NCI-H2227 (cell line): Measurements from ENCODE around the gene ELF3.
"Not testable (repeated sequence)": the region's sequence is repeated elsewhere in the genome, so short reads cannot be mapped to it uniquely, and the experiment has no call there.

Experiments
- DNase-seq: peaks from one replicate; lab custom pipeline; 2025; ENCODE audit not compliant: unreplicated experiment; lab: John Stamatoyannopoulos, UW

The ELF3 gene

GRCh38 chr1:202007805-202008489, 2.4 kb upstream of the ELF3 start:
- DNase-seq: no peak

GRCh38 chr1:202009326-202010179, 834 bp upstream of the ELF3 start:
- peak; percentile 84 for DNase-seq

- no peak for DNase-seq
Measured at GRCh38 chr1:202011994-202012393, 1.6 kb downstream of the ELF3 start.

DNA sequence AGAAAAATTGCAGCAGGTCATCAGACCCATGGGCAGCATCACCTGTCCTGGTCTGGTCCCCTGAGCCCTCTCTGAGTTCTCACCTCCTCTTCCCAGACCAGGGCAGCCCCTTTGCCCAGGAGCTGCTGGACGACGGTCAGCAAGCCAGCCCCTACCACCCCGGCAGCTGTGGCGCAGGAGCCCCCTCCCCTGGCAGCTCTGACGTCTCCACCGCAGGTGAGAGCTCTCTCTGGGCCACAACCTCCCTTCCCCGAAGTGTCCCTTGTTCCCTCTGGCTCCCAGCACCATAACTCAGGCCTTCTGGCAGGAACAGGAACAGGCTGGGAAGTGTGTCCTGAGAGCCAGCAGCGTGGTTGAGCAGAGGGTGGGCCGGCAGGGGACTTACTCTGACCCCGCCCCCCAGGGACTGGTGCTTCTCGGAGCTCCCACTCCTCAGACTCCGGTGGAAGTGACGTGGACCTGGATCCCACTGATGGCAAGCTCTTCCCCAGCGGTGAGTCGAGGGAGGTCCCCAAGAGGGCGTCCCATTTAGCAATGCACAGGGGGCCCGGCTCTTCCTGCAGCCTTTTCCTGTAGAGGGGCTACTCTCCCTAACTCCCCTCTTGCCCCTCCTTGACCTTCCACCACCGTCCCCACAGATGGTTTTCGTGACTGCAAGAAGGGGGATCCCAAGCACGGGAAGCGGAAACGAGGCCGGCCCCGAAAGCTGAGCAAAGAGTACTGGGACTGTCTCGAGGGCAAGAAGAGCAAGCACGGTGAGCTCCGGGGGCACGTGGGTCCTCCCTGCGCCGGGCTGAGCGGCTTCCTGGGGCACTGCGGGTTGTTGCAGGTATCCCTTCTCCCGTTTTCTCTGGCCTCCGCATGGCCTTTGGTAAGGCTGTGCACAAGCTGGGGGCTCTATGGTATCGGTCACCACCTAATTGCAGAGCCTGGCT, 2.4 kb downstream of the ELF3 start:
- DNase-seq: no peak

DNA sequence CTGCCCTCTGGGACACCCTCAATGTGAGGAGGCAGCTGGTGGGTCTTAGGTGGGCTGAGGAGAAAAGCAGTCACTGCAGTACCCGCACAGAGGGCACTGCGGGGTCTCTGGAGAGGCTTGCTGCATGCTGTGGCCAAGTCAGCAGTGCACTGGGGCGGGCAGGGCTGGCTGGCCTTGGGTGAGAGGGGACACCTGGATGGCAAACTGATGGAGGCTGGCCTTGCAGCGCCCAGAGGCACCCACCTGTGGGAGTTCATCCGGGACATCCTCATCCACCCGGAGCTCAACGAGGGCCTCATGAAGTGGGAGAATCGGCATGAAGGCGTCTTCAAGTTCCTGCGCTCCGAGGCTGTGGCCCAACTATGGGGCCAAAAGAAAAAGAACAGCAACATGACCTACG, 3.2 kb downstream of the ELF3 start:
- DNase-seq: no peak

DNA sequence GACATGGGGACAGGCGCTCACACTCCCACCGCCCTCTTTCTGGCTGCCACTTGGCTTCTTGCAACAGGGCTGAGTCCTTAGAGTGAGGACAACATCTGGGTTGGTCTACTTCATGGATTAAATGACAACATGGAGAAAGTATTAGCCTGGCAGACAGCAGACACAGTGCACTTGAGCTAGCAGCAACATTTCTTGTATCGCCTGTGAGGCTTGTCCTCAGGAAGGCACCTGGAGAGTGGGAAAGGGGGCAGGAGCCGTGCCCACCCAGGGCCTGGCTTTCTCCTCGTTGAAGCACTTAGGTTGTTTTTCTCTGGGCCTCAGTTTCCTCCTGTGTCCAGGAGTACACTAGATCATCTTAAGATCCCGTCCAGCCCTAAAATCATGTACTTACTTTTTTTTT, 3.7 kb downstream of the ELF3 start:
- DNase-seq: no peak

- DNase-seq: no peak
Measured at GRCh38 chr1:202014915-202015661, 4.7 kb downstream of the ELF3 start.

DNA sequence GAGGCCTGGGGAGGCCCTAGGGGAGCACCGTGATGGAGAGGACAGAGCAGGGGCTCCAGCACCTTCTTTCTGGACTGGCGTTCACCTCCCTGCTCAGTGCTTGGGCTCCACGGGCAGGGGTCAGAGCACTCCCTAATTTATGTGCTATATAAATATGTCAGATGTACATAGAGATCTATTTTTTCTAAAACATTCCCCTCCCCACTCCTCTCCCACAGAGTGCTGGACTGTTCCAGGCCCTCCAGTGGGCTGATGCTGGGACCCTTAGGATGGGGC, 5.2 kb downstream of the ELF3 start:
- DNase-seq: no peak

DNA sequence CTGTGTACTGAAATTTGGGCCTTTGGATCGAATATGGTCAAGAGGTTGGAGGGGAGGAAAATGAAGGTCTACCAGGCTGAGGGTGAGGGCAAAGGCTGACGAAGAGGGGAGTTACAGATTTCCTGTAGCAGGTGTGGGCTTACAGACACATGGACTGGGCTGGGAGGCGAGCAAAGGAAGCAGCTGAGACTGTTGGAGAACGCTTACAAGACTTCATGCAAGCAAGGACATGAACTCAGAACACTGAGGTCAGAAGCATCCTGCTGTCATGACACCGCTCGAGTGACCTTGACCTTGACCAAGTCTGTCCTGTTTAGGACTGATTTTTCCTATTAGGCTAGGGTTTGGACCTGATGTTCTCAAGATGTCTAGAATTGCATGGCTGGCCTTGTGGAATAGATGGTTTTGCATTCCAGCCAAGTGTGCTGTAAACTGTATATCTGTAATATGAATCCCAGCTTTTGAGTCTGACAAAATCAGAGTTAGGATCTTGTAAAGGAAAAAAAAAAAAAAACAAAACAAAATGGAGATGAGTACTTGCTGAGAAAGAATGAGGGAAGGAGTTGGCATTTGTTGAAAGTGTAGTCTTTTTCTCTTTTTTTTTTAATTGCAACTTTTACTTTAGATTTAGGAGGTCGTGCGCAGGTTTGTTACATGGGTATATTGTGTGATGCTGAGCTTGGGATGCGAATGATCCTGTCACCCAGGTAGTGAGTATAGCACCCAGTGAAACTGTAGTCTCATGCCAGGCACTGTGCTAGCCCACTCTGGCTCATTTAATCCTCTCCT, 5.8 kb downstream of the ELF3 start:
- DNase-seq: no peak

GRCh38 chr1:202016811-202017748, 6.7 kb downstream of the ELF3 start:
- no peak for DNase-seq

- DNase-seq: peak; percentile 21
Measured at GRCh38 chr1:202017749-202018467, 7.5 kb downstream of the ELF3 start.

GRCh38 chr1:202018468-202019234, 8.3 kb downstream of the ELF3 start:
- DNase-seq: no peak

DNA sequence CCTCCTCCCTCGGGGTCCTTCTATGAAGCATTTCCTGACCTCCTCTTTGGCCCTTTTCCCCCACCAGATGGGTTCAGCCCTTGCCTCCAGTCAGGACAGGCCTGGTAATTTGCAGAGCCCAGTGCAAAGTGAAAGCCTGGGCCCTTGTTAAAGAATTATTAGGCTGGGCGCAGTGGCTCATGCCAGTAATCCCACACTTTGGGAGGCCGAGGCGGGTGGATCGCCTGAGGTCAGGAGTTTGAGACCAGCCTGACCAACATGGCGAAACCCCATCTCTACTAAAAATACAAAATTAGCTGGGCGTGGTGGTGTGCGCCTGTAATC, 8.8 kb downstream of the ELF3 start:
- not testable (repeated sequence) for DNase-seq

DNA sequence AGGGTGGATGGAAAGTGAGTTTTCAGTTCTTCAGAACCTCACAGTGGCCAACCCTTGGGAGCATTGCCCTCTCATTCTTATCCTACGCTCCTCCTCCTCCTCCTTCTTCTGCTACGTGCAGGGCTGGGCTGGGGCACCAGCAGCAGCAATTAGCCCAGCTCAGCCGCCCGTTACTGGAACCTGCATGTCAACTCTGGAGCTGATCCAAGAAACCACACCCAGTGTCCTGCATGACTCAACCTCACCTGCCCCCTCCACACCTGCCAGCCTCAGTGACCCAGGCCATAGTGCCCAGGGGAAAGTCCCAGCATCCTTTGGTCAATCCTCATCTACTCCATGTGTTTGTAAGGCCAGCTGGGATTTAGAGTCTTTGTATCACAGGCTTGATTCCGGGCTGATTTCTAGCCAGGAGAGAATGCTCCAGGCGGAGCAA, 12.6 kb downstream of the ELF3 start:
- peak; percentile 39 for DNase-seq

DNA sequence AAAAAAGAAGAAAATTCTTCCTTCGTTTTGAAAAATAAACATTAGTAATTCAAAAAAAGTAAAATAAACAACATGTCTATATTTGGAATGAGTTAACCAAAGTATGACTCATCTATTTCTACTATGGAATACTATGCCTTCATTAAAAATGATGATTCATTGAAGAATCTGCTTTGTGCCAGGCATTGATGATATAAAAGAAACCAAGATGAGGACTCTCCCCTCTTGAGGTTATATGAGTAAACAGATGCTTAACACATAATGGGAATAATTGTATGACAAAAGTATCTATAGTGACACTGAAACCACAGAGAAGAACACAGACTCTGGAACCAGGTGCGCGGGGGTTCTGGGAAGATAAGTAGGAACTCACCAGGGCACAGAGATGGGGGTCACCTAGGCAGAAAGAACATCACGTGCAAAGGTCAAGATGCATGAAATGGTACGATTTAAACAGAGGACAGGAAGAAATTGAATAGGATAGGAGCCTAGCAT, 18.8 kb downstream of the ELF3 start:
- DNase-seq: peak; percentile 29

- DNase-seq: no peak
Measured at GRCh38 chr1:202029727-202030126, 19.3 kb downstream of the ELF3 start.

GRCh38 chr1:202031796-202032195, 21.4 kb downstream of the ELF3 start:
- no peak for DNase-seq
